Panc1 (cell line): ENCODE data around the gene OIP5.

ENCODE experiments used
- CTCF ChIP-seq: fragments of 450-650 bp; IDR thresholded peaks from 2 replicates; pipeline ENCODE4 v1.5.1; 2017; ENCODE audit warnings: mild to moderate bottlenecking
- POLR2AphosphoS5 ChIP-seq: IDR thresholded peaks from 2 replicates; pipeline ENCODE4 v1.6.1; 2012; ENCODE audit warnings: mild to moderate bottlenecking, low read depth, low read length, moderate library complexity
- REST ChIP-seq, 2 experiments: IDR thresholded peaks; 2 replicates each; pipeline ENCODE4 v1.6.1; 2011 to 2012; ENCODE audit warnings: low read depth in 2 of 2, control low read depth in 1 of 2, low read length in 1 of 2, mild to moderate bottlenecking in 1 of 2, moderate library complexity in 1 of 2; ENCODE audit not compliant: insufficient read depth in 1 of 2
- SIN3A ChIP-seq: IDR thresholded peaks from 2 replicates; pipeline ENCODE4 v1.6.1; 2012; ENCODE audit warnings: low read depth, mild to moderate bottlenecking, low read length, moderate library complexity, borderline replicate concordance; ENCODE audit not compliant: insufficient read depth
- TCF7L2 ChIP-seq: IDR thresholded peaks from 2 replicates; pipeline ENCODE4 v1.6.1; 2011; ENCODE audit warnings: mild to moderate bottlenecking, low read depth, low read length, inconsistent platforms

- no peak for TF ChIP-seq CTCF
- TF ChIP-seq SIN3A = no peak
- TF ChIP-seq TCF7L2 = no peak
- no peak for TF ChIP-seq REST (IDR thresholded peaks at IDR 0.05; ENCODE audit: insufficient read depth in 1 of 2, low read depth in 2 of 2, low read length in 1 of 2)
- no peak for TF ChIP-seq POLR2AphosphoS5
Observed at GRCh38 chr15:41340189-41340695, 7.9 kb upstream of the OIP5 start.
